Mesenchymal stem cell (in vitro differentiated cells and primary cell): ENCODE measurements around the gene FXYD1.

Experiments used
- DNase-seq: peaks from one replicate; pipeline ENCODE4 v3.0.0-alpha.2; 2013
- H2AFZ ChIP-seq: one replicate; pipeline ENCODE4 v1.6.1; 2013; ENCODE audit warnings: low read depth, mild to moderate bottlenecking, control low read depth, inconsistent platforms, low read length, moderate library complexity
- H2AK5ac ChIP-seq: 2 replicates; pipeline ENCODE4 v1.6.1; 2013; ENCODE audit warnings: low read length, moderate library complexity, mild to moderate bottlenecking, inconsistent platforms; ENCODE audit not compliant: severe bottlenecking
- H2BK120ac ChIP-seq: one replicate; pipeline ENCODE4 v1.6.1; 2013; ENCODE audit warnings: low read depth, mild to moderate bottlenecking, inconsistent platforms, low read length, moderate library complexity
- H2BK12ac ChIP-seq, 2 experiments: one replicate each; pipeline ENCODE4 v1.6.1; 2013; ENCODE audit warnings: inconsistent platforms in 2 of 2, low read length in 2 of 2, mild to moderate bottlenecking in 2 of 2, moderate library complexity in 2 of 2, control low read depth in 1 of 2
- H2BK15ac ChIP-seq: one replicate; pipeline ENCODE4 v1.6.1; 2013; ENCODE audit warnings: mild to moderate bottlenecking, low read depth, inconsistent platforms; ENCODE audit not compliant: poor library complexity, severe bottlenecking
- H2BK5ac ChIP-seq: 2 replicates; pipeline ENCODE4 v1.6.1; 2013; ENCODE audit warnings: low read depth, mild to moderate bottlenecking, low read length, control low read depth, inconsistent platforms; ENCODE audit not compliant: poor library complexity, severe bottlenecking
- H3K14ac ChIP-seq, 2 experiments: one replicate each; pipeline ENCODE4 v1.6.1; 2013; ENCODE audit warnings: inconsistent platforms in 2 of 2, low read length in 2 of 2, control low read depth in 1 of 2, mild to moderate bottlenecking in 1 of 2, moderate library complexity in 1 of 2
- H3K18ac ChIP-seq, 2 experiments: one replicate each; pipeline ENCODE4 v1.6.1; 2013; ENCODE audit warnings: inconsistent platforms in 2 of 2, low read length in 2 of 2, control low read depth in 1 of 2, low read depth in 1 of 2, mild to moderate bottlenecking in 1 of 2
- H3K23ac ChIP-seq, 2 experiments: one replicate each; pipeline ENCODE4 v1.6.1; 2013; ENCODE audit warnings: inconsistent platforms in 2 of 2, low read length in 2 of 2, mild to moderate bottlenecking in 2 of 2, moderate library complexity in 2 of 2, control low read depth in 1 of 2
- H3K27ac ChIP-seq: 2 replicates; pipeline ENCODE4 v1.5.1; 2013; ENCODE audit warnings: mild to moderate bottlenecking, moderate library complexity, low read length, control low read depth, inconsistent platforms; ENCODE audit not compliant: poor library complexity, severe bottlenecking
- H3K27me3 ChIP-seq, 2 experiments: 2 replicates each; pipeline versions ENCODE4 v1.6.1 to v1.7.0; 2013; ENCODE audit warnings: low read length in 2 of 2, mild to moderate bottlenecking in 2 of 2, moderate library complexity in 2 of 2, control low read depth in 1 of 2, inconsistent platforms in 1 of 2; ENCODE audit not compliant: control insufficient read depth in 1 of 2, insufficient read depth in 1 of 2
- H3K36me3 ChIP-seq, 2 experiments: 2 replicates each; pipeline versions ENCODE4 v1.6.1 to v1.7.0; 2013; ENCODE audit warnings: low read length in 2 of 2, control low read depth in 1 of 2, inconsistent platforms in 1 of 2, low read depth in 1 of 2, mild to moderate bottlenecking in 1 of 2; ENCODE audit not compliant: insufficient read depth in 2 of 2, control insufficient read depth in 1 of 2
- H3K4ac ChIP-seq, 2 experiments: one replicate each; pipeline ENCODE4 v1.6.1; 2013; ENCODE audit warnings: inconsistent platforms in 2 of 2, low read length in 2 of 2, mild to moderate bottlenecking in 2 of 2, moderate library complexity in 2 of 2, control low read depth in 1 of 2, low read depth in 1 of 2
- H3K4me1 ChIP-seq: 2 replicates; pipeline ENCODE4 v1.6.1; 2013; ENCODE audit warnings: low read depth, low read length, control low read depth; ENCODE audit not compliant: control insufficient read depth, insufficient read depth
- H3K4me2 ChIP-seq: 2 replicates; pipeline ENCODE4 v1.6.1; 2013; ENCODE audit warnings: low read length, mild to moderate bottlenecking, inconsistent platforms; ENCODE audit not compliant: poor library complexity, severe bottlenecking
- H3K4me3 ChIP-seq, 2 experiments: 2 replicates each; pipeline versions ENCODE4 v1.5.1 to v1.7.0; 2013; ENCODE audit warnings: low read length in 2 of 2, mild to moderate bottlenecking in 2 of 2, control low read depth in 1 of 2, low read depth in 1 of 2; ENCODE audit not compliant: insufficient read depth in 1 of 2
- H3K79me1 ChIP-seq: replicated peaks from 2 replicates; pipeline ENCODE4 v1.6.1; 2013; ENCODE audit warnings: mild to moderate bottlenecking, control low read depth, low read length, inconsistent platforms; ENCODE audit not compliant: poor library complexity, severe bottlenecking
- H3K9ac ChIP-seq: 2 replicates; pipeline ENCODE4 v1.7.0; 2013; ENCODE audit warnings: mild to moderate bottlenecking, low read length, moderate library complexity
- H3K9me3 ChIP-seq: 2 replicates; pipeline ENCODE4 v1.7.0; 2013; ENCODE audit warnings: mild to moderate bottlenecking, low read length; ENCODE audit not compliant: control insufficient read depth
- H4K8ac ChIP-seq: one replicate; pipeline ENCODE4 v1.6.1; 2013; ENCODE audit warnings: inconsistent platforms, mild to moderate bottlenecking, low read length, moderate library complexity
- H4K91ac ChIP-seq: one replicate; pipeline ENCODE4 v1.6.1; 2013; ENCODE audit warnings: mild to moderate bottlenecking, low read length, inconsistent platforms
- WGBS: methylation state at CpG from one replicate; pipeline ENCODE4 v1.1.7; 2013; ENCODE audit warnings: mixed read lengths; 5-methylcytosine and 5-hydroxymethylcytosine counted together

Gene FXYD1

GRCh38 chr19:35117116-35117515 lies 21.5 kb upstream of the FXYD1 start:
- Histone ChIP-seq H3K79me1 (no peaks in the 10 kb centered on the region), H2AFZ (no peak overlapping the region), H2BK120ac (no peak overlapping the region), H2BK12ac (no peak overlapping the region), H3K27me3 (peaks cover 6 to 24% of the 10 kb centered on the region in 2 experiments), H3K36me3 (no peaks in the 10 kb centered on the region), H2BK15ac (no peak overlapping the region), H3K4ac (no peak overlapping the region), H3K18ac (no peak overlapping the region), H3K23ac (no peak overlapping the region), H3K9me3 (no peaks in the 10 kb centered on the region), H3K4me1 (no peaks in the 10 kb centered on the region), H4K91ac (no peak overlapping the region), H2AK5ac (no peak overlapping the region), H2BK5ac (no peak overlapping the region), H3K4me3 (no peak overlapping the region), H3K14ac (no peak overlapping the region), H3K4me2 (no peak overlapping the region), H3K9ac (no peak overlapping the region), H3K27ac (no peak overlapping the region), H4K8ac (no peak overlapping the region)
- DNase-seq = no peak
- 72% methylated on average over 8 of the region's 8 CpGs for WGBS

GRCh38 chr19:35117799-35118198 lies 20.8 kb upstream of the FXYD1 start:
- H2BK120ac ChIP-seq = no peak overlapping the region
- H3K36me3 ChIP-seq = no peaks in the 10 kb centered on the region
- H2BK12ac ChIP-seq = no peak overlapping the region
- peaks cover 6 to 24% of the 10 kb centered on the region in 2 experiments for H3K27me3 ChIP-seq
- no peaks in the 10 kb centered on the region for H3K9me3 ChIP-seq
- no peak for DNase-seq
- no peak overlapping the region for H3K27ac ChIP-seq
- H3K18ac ChIP-seq = no peak overlapping the region
- H3K9ac ChIP-seq = no peak overlapping the region
- no peak overlapping the region for H3K23ac ChIP-seq
- H2BK15ac ChIP-seq = no peak overlapping the region
- no peak overlapping the region for H3K4ac ChIP-seq
- H4K91ac ChIP-seq = no peak overlapping the region
- H3K14ac ChIP-seq = no peak overlapping the region
- H4K8ac ChIP-seq = no peak overlapping the region
- no peak overlapping the region for H2AFZ ChIP-seq
- 83% methylated on average over 11 of the region's 11 CpGs for WGBS
- H3K4me2 ChIP-seq = no peak overlapping the region
- peaks cover 2% of the 10 kb centered on the region for H3K4me1 ChIP-seq
- H3K4me3 ChIP-seq = no peak overlapping the region
- no peak overlapping the region for H2AK5ac ChIP-seq
- H2BK5ac ChIP-seq = no peak overlapping the region
- no peaks in the 10 kb centered on the region for H3K79me1 ChIP-seq

- no peak overlapping the region for H3K18ac ChIP-seq
- no peak for DNase-seq
- no peak overlapping the region for H3K23ac ChIP-seq
- no peak overlapping the region for H2BK12ac ChIP-seq
- peaks cover 3% of the 10 kb centered on the region for H3K4me1 ChIP-seq
- H3K14ac ChIP-seq = no peak overlapping the region
- H3K9ac ChIP-seq = no peak overlapping the region
- no peak overlapping the region for H2BK5ac ChIP-seq
- no peak overlapping the region for H2BK15ac ChIP-seq
- no peak overlapping the region for H2AK5ac ChIP-seq
- no peak overlapping the region for H3K4ac ChIP-seq
- no peaks in the 10 kb centered on the region for H3K79me1 ChIP-seq
- H2AFZ ChIP-seq = no peak overlapping the region
- peaks cover 6 to 20% of the 10 kb centered on the region in 2 experiments for H3K27me3 ChIP-seq
- 87% methylated on average over 9 of the region's 13 CpGs for WGBS
- no peak overlapping the region for H3K4me3 ChIP-seq
- H3K4me2 ChIP-seq = no peak overlapping the region
- H4K91ac ChIP-seq = no peak overlapping the region
- no peaks in the 10 kb centered on the region for H3K36me3 ChIP-seq
- no peak overlapping the region for H2BK120ac ChIP-seq
- no peak overlapping the region for H3K27ac ChIP-seq
- no peaks in the 10 kb centered on the region for H3K9me3 ChIP-seq
- H4K8ac ChIP-seq = no peak overlapping the region
Measured at GRCh38 chr19:35118268-35119020, 20.2 kb upstream of the FXYD1 start.

- Histone ChIP-seq H3K14ac (no peak overlapping the region), H2AFZ (no peak overlapping the region), H3K79me1 (no peaks in the 10 kb centered on the region), H3K18ac (no peak overlapping the region), H3K9me3 (no peaks in the 10 kb centered on the region), H3K4me2 (no peak overlapping the region), H3K23ac (no peak overlapping the region), H3K4me3 (no peak overlapping the region), H3K4ac (no peak overlapping the region), H3K36me3 (no peaks in the 10 kb centered on the region), H3K27me3 (peaks cover 6 to 20% of the 10 kb centered on the region in 2 experiments), H4K8ac (no peak overlapping the region), H4K91ac (no peak overlapping the region), H2BK15ac (no peak overlapping the region), H3K9ac (no peak overlapping the region), H3K27ac (no peak overlapping the region), H3K4me1 (peaks cover 3% of the 10 kb centered on the region), H2AK5ac (no peak overlapping the region), H2BK5ac (no peak overlapping the region), H2BK120ac (no peak overlapping the region), H2BK12ac (no peak overlapping the region)
- no peak for DNase-seq
- WGBS = 83% methylated on average over 14 of the region's 14 CpGs
Measured at GRCh38 chr19:35119091-35119490, 19.5 kb upstream of the FXYD1 start.
